OCI-LY1 (cell line): Measurements from ENCODE around the gene SLC2A13.

Experiments
- CTCF ChIP-seq: fragments of 200-600 bp; sonication (generic), shearing (Covaris generic); IDR thresholded peaks from 2 replicates; pipeline ENCODE4 v1.5.1; 2017; ENCODE audit warnings: mild to moderate bottlenecking, antibody characterized with exemption, low read length, moderate library complexity, mixed read lengths
- EZH2 ChIP-seq: fragments of 200-600 bp; sonication (generic), shearing (Covaris generic); IDR thresholded peaks from 2 replicates; pipeline ENCODE4 v1.8.0; 2017; ENCODE audit warnings: borderline replicate concordance, mixed run types, mild to moderate bottlenecking, antibody characterized with exemption, low read length, moderate library complexity, mixed read lengths

DNA sequence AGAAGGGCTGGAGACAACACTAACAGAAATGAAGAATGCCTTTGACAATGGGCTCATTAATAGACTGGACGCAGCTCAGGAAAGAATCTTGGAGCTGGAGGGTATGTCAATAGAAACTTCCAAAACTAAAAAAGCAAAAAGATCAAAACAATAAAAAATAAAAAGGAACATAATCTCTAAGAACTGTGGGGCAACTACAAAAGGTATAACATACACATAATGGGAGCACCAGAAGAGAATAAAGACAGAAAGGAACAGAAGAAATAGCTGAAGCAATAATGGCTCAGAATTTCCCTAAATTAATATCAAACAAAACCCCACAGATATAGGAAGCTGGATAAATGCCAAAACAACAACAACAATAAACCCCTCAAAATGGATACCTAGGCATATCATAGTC, 362.2 kb downstream of the SLC2A13 start:
- no peak for TF ChIP-seq CTCF
- TF ChIP-seq EZH2, result no peak
